HCT116 (cell line): ENCODE results near the gene AP1M2. TPM values are rescaled to one million over a fixed set of nuclear protein-coding genes. Genes with fewer than 3 reads are reported as not detected.
A peak's percentile ranks its signal among the peaks of the same experiment; 100 is the strongest.

Experiments used
- ATAC-seq: fragments of 200-7000 bp; cut with Tn5 transposase; 2 replicates; pipeline ENCODE4 v1.9.1; 2020; ENCODE audit warnings: mild to moderate bottlenecking, moderate library complexity
- BruUV-seq: library from RNA; stranded (reverse); fragments of 400-500 nt; replicated peaks from 2 replicates; lab custom pipeline; 2021; lab: Mats Ljungman, UMichigan
- CTCF ChIA-PET: fragments of 300-600 bp; sonication (Branson Sonifier 250); formaldehyde crosslinking; loops from one replicate; lab custom pipeline; 2021; ENCODE audit warnings: antibody characterized with exemption; lab: Charles Lee
- POLR2A ChIA-PET: fragments of 300-600, 350-600 bp; sonication (Branson Sonifier 250); formaldehyde crosslinking; loops from one replicate; lab custom pipeline; 2021; ENCODE audit warnings: antibody characterized with exemption; lab: Charles Lee
- RAD21 ChIA-PET, 2 experiments: fragments of 300-600 bp; sonication (Branson Sonifier 250); formaldehyde crosslinking; loops; one replicate each; lab custom pipeline; 2023; ENCODE audit warnings: low total read pairs in 2 of 2; ENCODE audit not compliant: uncharacterized antibody in 2 of 2, unreplicated experiment in 2 of 2, low non-redundant PET in 1 of 2; lab: Charles Lee
- DNase-seq: peaks from one replicate; pipeline ENCODE4 v3.0.0-alpha.2; 2010; ENCODE audit warnings: low read depth, low spot score
- H2AFZ ChIP-seq: fragments of 200-600 bp; shearing (Covaris generic), sonication (generic); 2 replicates; pipeline ENCODE4 v1.6.1; 2017; ENCODE audit warnings: low read depth, mixed run types, mixed read lengths, antibody characterized with exemption, low read length; ENCODE audit not compliant: poor library complexity, severe bottlenecking
- H3K27ac ChIP-seq: 2 replicates; pipeline ENCODE4 v1.5.1; 2012; ENCODE audit warnings: low read depth, low read length
- H3K27me3 ChIP-seq: fragments of 200-600 bp; sonication (generic); 2 replicates; pipeline ENCODE4 v1.6.1; 2016; ENCODE audit warnings: mixed run types, low read length, mixed read lengths; ENCODE audit not compliant: insufficient read depth
- H3K36me3 ChIP-seq, 2 experiments: fragments of 200-500 bp in 1 of 2; fragments of 200-600 bp in 1 of 2; sonication (Bioruptor generic) in 1 of 2; sonication (generic) in 1 of 2; 2 replicates each; pipeline versions ENCODE4 v1.5.1 to v1.6.1; 2014 to 2016; ENCODE audit warnings: low read length in 2 of 2, inconsistent platforms in 1 of 2, mixed read lengths in 1 of 2, mixed run types in 1 of 2; ENCODE audit not compliant: insufficient read depth in 2 of 2, control insufficient read depth in 1 of 2
- H3K4me1 ChIP-seq, 2 experiments: fragments of 200-600 bp in 1 of 2; sonication (generic) in 1 of 2; 2 replicates each; pipeline versions ENCODE4 v1.5.1 to v1.6.1; 2012 to 2017; ENCODE audit warnings: low read length in 2 of 2, inconsistent platforms in 1 of 2, mild to moderate bottlenecking in 1 of 2, mixed read lengths in 1 of 2, mixed run types in 1 of 2, moderate library complexity in 1 of 2; ENCODE audit not compliant: insufficient read depth in 2 of 2, control insufficient read depth in 1 of 2
- H3K4me2 ChIP-seq: fragments of 200-600 bp; sonication (generic); 2 replicates; pipeline ENCODE4 v1.6.1; 2017; ENCODE audit warnings: mixed run types, low read length, mixed read lengths
- H3K4me3 ChIP-seq, 2 experiments: fragments of 200-600 bp in 1 of 2; sonication (generic) in 1 of 2; replicated peaks in 1 of 2; 2 replicates each; pipeline ENCODE4 v1.5.1; 2011 to 2016; ENCODE audit warnings: low read length in 2 of 2, control low read depth in 1 of 2, low read depth in 1 of 2, mild to moderate bottlenecking in 1 of 2, mixed read lengths in 1 of 2, mixed run types in 1 of 2
- H3K79me2 ChIP-seq: fragments of 200-600 bp; sonication (generic); 2 replicates; pipeline ENCODE4 v1.6.1; 2017; ENCODE audit warnings: mild to moderate bottlenecking, mixed run types, low read length, moderate library complexity, mixed read lengths; ENCODE audit not compliant: insufficient read depth
- H3K9ac ChIP-seq: fragments of 200-600 bp; sonication (generic); 2 replicates; pipeline ENCODE4 v1.6.1; 2016; ENCODE audit warnings: low read length, mixed read lengths
- H3K9me2 ChIP-seq: fragments of 200-600 bp; sonication (generic), shearing (Covaris generic); 2 replicates; pipeline ENCODE4 v1.6.1; 2017; ENCODE audit warnings: mixed run types, mild to moderate bottlenecking, moderate library complexity; ENCODE audit not compliant: insufficient read depth
- H3K9me3 ChIP-seq, 2 experiments: fragments of 200-500 bp in 1 of 2; fragments of 200-600 bp in 1 of 2; sonication (Bioruptor generic) in 1 of 2; sonication (generic) in 1 of 2; 2 replicates each; pipeline ENCODE4 v1.6.1; 2014 to 2017; ENCODE audit warnings: low read length in 2 of 2, mixed read lengths in 2 of 2, inconsistent platforms in 1 of 2, low read depth in 1 of 2, mild to moderate bottlenecking in 1 of 2, mixed run types in 1 of 2, moderate library complexity in 1 of 2; ENCODE audit not compliant: control insufficient read depth in 1 of 2, insufficient read depth in 1 of 2
- H4K20me1 ChIP-seq: fragments of 200-600 bp; sonication (generic), shearing (Covaris generic); 2 replicates; pipeline ENCODE4 v1.6.1; 2017; ENCODE audit warnings: mixed run types, mild to moderate bottlenecking, moderate library complexity; ENCODE audit not compliant: insufficient read depth
- ATF3 ChIP-seq: IDR thresholded peaks from 2 replicates; pipeline ENCODE4 v1.6.1; 2012
- CBX3 ChIP-seq: IDR thresholded peaks from 2 replicates; pipeline ENCODE4 v1.6.1; 2012; ENCODE audit warnings: low read depth
- CEBPB ChIP-seq: IDR thresholded peaks from 2 replicates; pipeline ENCODE4 v1.6.1; 2012; ENCODE audit warnings: low read depth
- EGR1 ChIP-seq: IDR thresholded peaks from 2 replicates; pipeline ENCODE4 v1.6.1; 2012; ENCODE audit warnings: low read depth
- ELF1 ChIP-seq: IDR thresholded peaks from 2 replicates; pipeline ENCODE4 v1.6.1; 2012; ENCODE audit warnings: low read depth, borderline replicate concordance
- EZH2 ChIP-seq: fragments of 200-600 bp; sonication (generic); IDR thresholded peaks from 2 replicates; pipeline ENCODE4 v1.6.1; 2017; ENCODE audit warnings: antibody characterized with exemption, mixed run types
- EZH2phosphoT487 ChIP-seq: fragments of 200-600 bp; IDR thresholded peaks from 2 replicates; pipeline ENCODE4 v1.6.1; 2018; ENCODE audit warnings: antibody characterized with exemption, borderline replicate concordance
- FOSL1 ChIP-seq: IDR thresholded peaks from 2 replicates; pipeline ENCODE4 v1.6.1; 2012; ENCODE audit warnings: low read depth
- JUND ChIP-seq: IDR thresholded peaks from 2 replicates; pipeline ENCODE4 v1.6.1; 2012
- POLR2A ChIP-seq: IDR thresholded peaks from 2 replicates; pipeline ENCODE4 v1.7.0; 2011; ENCODE audit warnings: borderline replicate concordance; ENCODE audit not compliant: insufficient read depth, insufficient read length; ENCODE audit errors: extremely low read depth
- POLR2AphosphoS5 ChIP-seq: IDR thresholded peaks from 2 replicates; pipeline ENCODE4 v1.6.1; 2011; ENCODE audit warnings: mild to moderate bottlenecking, low read depth, low read length, moderate library complexity
- RAD21 ChIP-seq: IDR thresholded peaks from 2 replicates; pipeline ENCODE4 v1.6.1; 2012; ENCODE audit warnings: low read depth, mild to moderate bottlenecking
- REST ChIP-seq: IDR thresholded peaks from 2 replicates; pipeline ENCODE4 v1.6.1; 2012; ENCODE audit warnings: low read depth
- SIN3A ChIP-seq: IDR thresholded peaks from 2 replicates; pipeline ENCODE4 v1.6.1; 2012; ENCODE audit warnings: low read depth
- SP1 ChIP-seq: IDR thresholded peaks from 2 replicates; pipeline ENCODE4 v1.6.1; 2012; ENCODE audit warnings: low read depth
- SRF ChIP-seq: IDR thresholded peaks from 2 replicates; pipeline ENCODE4 v1.6.1; 2012; ENCODE audit warnings: low read depth
- TCF7L2 ChIP-seq: IDR thresholded peaks from 2 replicates; pipeline ENCODE4 v1.7.0; 2011; ENCODE audit warnings: borderline replicate concordance, inconsistent platforms; ENCODE audit not compliant: insufficient read depth, insufficient read length; ENCODE audit errors: extremely low read depth
- YY1 ChIP-seq: IDR thresholded peaks from 2 replicates; pipeline ENCODE4 v1.6.1; 2011; ENCODE audit warnings: low read length, low read depth, moderate library complexity, mild to moderate bottlenecking; ENCODE audit not compliant: insufficient replicate concordance; ENCODE audit errors: extremely low read depth
- ZBTB33 ChIP-seq: IDR thresholded peaks from 2 replicates; pipeline ENCODE4 v1.6.1; 2011; ENCODE audit warnings: mild to moderate bottlenecking, low read length, moderate library complexity; ENCODE audit not compliant: insufficient replicate concordance; ENCODE audit errors: extremely low read depth
- ZFX ChIP-seq: fragments of 450-650 bp; IDR thresholded peaks from 2 replicates; pipeline ENCODE4 v1.6.1; 2017
- ZNF274 ChIP-seq: fragments of 200-500 bp; sonication (Bioruptor generic); IDR thresholded peaks from 2 replicates; pipeline ENCODE4 v1.6.1; 2014; ENCODE audit warnings: mild to moderate bottlenecking, low read depth, low read length, inconsistent platforms
- intact Hi-C: fragments of 100-400 bp; cut with micrococcal nuclease; formaldehyde crosslinking; loops from 2 replicates; pipeline ENCODE4 v1.10.0; 2022
- total RNA-seq: library from RNA; stranded (reverse); gene quantifications from one replicate; pipeline ENCODE4 v1.2.1, GENCODE V29; 2021; ENCODE audit not compliant: unreplicated experiment
- TF ChIP-seq, protein P1 (sequence below): IDR thresholded peaks from 2 replicates; pipeline ENCODE4 v1.6.1; 2012

Gene AP1M2
- total RNA-seq, 1 experiment from 2014 or later: 111 TPM

- H3K27me3 ChIP-seq: no peaks in the 10 kb centered on the region
- intact Hi-C loops: loop anchor here (5.0 kb wide), 1 partner anchor 43 kb away; no protein-coding TSS in a partner anchor
- peak within 1 kb of the TSS; percentile 98 for H3K9ac ChIP-seq
- H3K9me2 ChIP-seq: no peaks in the 10 kb centered on the region
- BruUV-seq: no TSS peak
- H3K4me1 ChIP-seq: peaks cover 46 to 62% of the 10 kb centered on the region in 2 experiments
- ATAC-seq (peak; percentile 94), DNase-seq (peak; percentile 38)
- H4K20me1 ChIP-seq: no peaks in the 10 kb centered on the region
- peaks cover 2 to 12% of the 10 kb centered on the region in 2 experiments; a peak in 2 of 4 replicates for H3K36me3 ChIP-seq
- H2AFZ ChIP-seq: no peak within 1 kb of the TSS
- RAD21 ChIA-PET: no interaction called here
- POLR2A ChIA-PET: no interaction called here
- H3K9me3 ChIP-seq: no peaks in the 10 kb centered on the region
- peak within 1 kb of the TSS; percentile 85 to 92 for H3K4me3 ChIP-seq
- peak within 1 kb of the TSS; percentile 89 for H3K27ac ChIP-seq
- H3K79me2 ChIP-seq: peaks cover 22% of the 10 kb centered on the region
- CTCF ChIA-PET: interaction anchor here (0.9 kb wide), 1 partner anchor 19 kb away, joined by 3 read pairs; no protein-coding TSS in a partner anchor
- H3K4me2 ChIP-seq: peak within 1 kb of the TSS; percentile 91
- no peak for TF ChIP-seq POLR2A
- TF ChIP-seq YY1: peak; percentile 33
- no peak for TF ChIP-seq ZNF274
- peak; percentile 35 for TF ChIP-seq ZBTB33
- no peak for TF ChIP-seq CEBPB
- TF ChIP-seq EZH2: no peak
- TF ChIP-seq SP1: peak; percentile 90
- TF ChIP-seq SIN3A: no peak; the same call in 1 of the 2 replicates
- no peak; the same call in none of the 2 replicates for TF ChIP-seq JUND
- no peak for TF ChIP-seq ELF1
- TF ChIP-seq, protein P1, sequence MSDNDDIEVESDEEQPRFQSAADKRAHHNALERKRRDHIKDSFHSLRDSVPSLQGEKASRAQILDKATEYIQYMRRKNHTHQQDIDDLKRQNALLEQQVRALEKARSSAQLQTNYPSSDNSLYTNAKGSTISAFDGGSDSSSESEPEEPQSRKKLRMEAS: peak; percentile 83
- peak; percentile 34; the same call in 1 of the 2 replicates for TF ChIP-seq RAD21
- TF ChIP-seq EZH2phosphoT487: no peak
- TF ChIP-seq POLR2AphosphoS5: peak; percentile 93
- TF ChIP-seq REST: no peak
- TF ChIP-seq ATF3: no peak
- no peak; the same call in 1 of the 2 replicates for TF ChIP-seq ZFX
- TF ChIP-seq CBX3: peak; percentile 65
- TF ChIP-seq SRF: no peak
- TF ChIP-seq EGR1: peak; percentile 63
- TF ChIP-seq FOSL1: no peak
- no peak for TF ChIP-seq TCF7L2
Measured at GRCh38 chr19:10625003-10625761, 38.1 kb upstream of the AP1M2 start, which contains the start of gene SLC44A2. SLC44A2 (plus strand) TSS chr19:10625553; CDS start chr19:10625634, 81 bp downstream.
